Measurements from ENCODE around the gene FSTL5. TPM values are rescaled to one million over a fixed set of nuclear protein-coding genes. Genes with fewer than 3 reads are reported as not detected.

The FSTL5 gene
- total and polyA plus RNA-seq, 9 donors = 1.2 to 12.3 (median 2.8) TPM

DNA sequence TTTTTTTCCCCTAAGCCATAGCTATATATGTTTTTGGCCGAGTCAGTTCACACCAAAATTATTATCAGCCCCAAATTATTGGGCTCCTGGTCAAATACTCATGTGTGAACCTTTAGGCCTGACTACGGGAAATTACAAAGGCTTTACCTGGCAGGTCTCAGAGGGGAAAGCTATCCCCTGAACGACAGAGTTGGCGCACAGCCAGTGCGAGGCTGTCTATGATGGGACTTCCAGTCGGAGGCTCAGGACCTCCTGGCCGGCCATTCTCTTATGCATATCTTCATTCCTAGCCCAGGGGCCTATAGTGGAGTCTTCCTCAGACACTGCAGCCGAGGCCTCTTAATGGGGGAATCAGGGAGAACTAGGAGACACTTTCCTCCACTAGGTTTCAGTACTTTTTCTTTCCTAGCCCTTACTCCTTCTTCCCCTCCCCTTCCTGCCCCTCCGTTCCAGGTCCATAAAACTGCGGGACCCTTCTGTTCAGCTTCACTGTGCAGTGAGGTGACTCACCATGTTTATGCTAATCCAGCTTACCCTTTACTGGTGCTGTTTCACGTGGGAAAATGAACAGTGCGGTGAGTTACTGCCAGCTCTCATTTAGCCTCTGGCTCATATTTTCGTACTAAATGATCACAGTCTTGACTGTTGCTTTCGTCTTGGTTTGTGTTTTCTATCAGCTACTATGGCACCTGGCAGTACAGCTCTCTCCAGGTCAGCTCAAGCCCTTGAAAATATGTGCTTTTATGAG is 533.9 kb downstream of the FSTL5 start:
- DNase-seq = no peak
- WGBS (ENCODE audit: insufficient coverage) = 67% methylated on average over 3 of the region's 14 CpGs
- Histone ChIP-seq H3K36me3 (ENCODE audit: control insufficient read depth, insufficient read depth, low read length) (no peaks in the 10 kb centered on the region), H3K27me3 (ENCODE audit: control insufficient read depth, insufficient read depth, low read length) (no peaks in the 10 kb centered on the region), H3K4me3 (ENCODE audit: low read length) (no peak overlapping the region), H3K27ac (ENCODE audit: low read length) (no peak overlapping the region), H3K4me1 (ENCODE audit: control insufficient read depth, insufficient read depth, low read length) (no peaks in the 10 kb centered on the region), H3K9me3 (replicated peaks; ENCODE audit: control insufficient read depth, low read depth, low read length) (no peaks in the 10 kb centered on the region)

DNA sequence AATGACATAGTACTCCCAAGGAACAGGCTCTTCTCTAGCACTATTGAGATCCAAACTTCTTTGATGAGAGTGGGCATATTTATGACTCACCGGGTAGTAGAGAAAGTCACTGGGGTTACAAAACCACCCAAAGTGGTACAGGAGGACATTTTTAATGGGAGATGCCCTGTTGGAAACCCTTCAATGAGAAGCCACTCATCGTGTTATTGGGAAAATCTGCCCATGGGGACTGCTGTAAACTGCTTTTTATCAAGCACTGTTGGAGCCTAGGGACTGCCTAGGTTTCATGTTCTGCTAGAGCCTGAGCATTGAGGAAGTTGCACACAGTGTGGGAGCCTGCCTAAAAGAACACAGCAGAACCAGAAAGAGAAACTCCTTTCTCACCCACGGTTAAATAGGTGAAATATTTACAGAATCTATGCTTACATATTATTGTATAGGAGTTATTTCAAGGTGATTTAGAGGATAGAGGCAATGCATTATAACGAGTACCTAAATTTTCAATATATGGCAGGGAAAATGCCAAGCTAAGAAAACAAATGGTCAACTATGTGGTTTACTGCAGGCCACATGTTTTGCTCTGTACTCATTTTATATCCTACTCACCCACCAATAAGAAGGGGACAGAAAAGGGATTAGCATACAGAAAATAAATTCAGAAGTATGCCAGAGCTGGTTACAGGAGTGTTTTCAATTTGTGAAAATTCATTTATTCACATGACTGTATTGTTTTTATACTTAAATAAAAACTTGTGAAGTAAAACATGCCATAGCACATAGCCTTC is 559.1 kb downstream of the FSTL5 start:
- Histone ChIP-seq H3K27ac (ENCODE audit: low read length) (no peak overlapping the region), H3K9me3 (replicated peaks; ENCODE audit: control insufficient read depth, low read depth, low read length) (peaks cover 2% of the 10 kb centered on the region), H3K27me3 (ENCODE audit: control insufficient read depth, insufficient read depth, low read length) (no peaks in the 10 kb centered on the region), H3K4me3 (ENCODE audit: low read length) (no peak overlapping the region), H3K4me1 (ENCODE audit: control insufficient read depth, insufficient read depth, low read length) (no peaks in the 10 kb centered on the region), H3K36me3 (ENCODE audit: control insufficient read depth, insufficient read depth, low read length) (no peaks in the 10 kb centered on the region)
- peak; percentile 10 for DNase-seq
- WGBS (ENCODE audit: insufficient coverage) = 50% methylated on average over 1 of the region's 4 CpGs

DNA sequence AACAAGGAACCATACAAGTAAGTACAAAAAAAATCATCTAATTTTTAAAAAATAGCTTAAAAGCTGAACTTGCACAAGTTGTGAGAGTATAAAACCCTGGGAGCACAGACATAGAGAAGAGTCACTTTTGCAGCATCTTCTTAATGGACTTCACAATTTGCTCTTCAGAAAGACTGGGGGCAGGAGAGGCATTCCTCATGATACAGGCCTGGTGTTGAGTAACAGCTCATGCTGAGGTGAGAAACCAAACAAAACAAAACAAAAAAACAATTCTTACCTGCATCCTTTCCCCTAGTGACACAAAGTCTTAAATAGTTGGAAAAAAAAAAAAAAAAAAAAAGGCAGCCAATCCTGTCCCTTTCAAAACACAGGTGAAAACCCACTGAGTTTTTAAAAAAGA is 562.8 kb downstream of the FSTL5 start:
- DNase-seq = no peak
- Histone ChIP-seq H3K27ac (ENCODE audit: low read length) (no peak overlapping the region), H3K9me3 (replicated peaks; ENCODE audit: control insufficient read depth, low read depth, low read length) (no peaks in the 10 kb centered on the region), H3K36me3 (ENCODE audit: control insufficient read depth, insufficient read depth, low read length) (no peaks in the 10 kb centered on the region), H3K4me1 (ENCODE audit: control insufficient read depth, insufficient read depth, low read length) (no peaks in the 10 kb centered on the region), H3K27me3 (ENCODE audit: control insufficient read depth, insufficient read depth, low read length) (no peaks in the 10 kb centered on the region), H3K4me3 (ENCODE audit: low read length) (no peak overlapping the region)

DNA sequence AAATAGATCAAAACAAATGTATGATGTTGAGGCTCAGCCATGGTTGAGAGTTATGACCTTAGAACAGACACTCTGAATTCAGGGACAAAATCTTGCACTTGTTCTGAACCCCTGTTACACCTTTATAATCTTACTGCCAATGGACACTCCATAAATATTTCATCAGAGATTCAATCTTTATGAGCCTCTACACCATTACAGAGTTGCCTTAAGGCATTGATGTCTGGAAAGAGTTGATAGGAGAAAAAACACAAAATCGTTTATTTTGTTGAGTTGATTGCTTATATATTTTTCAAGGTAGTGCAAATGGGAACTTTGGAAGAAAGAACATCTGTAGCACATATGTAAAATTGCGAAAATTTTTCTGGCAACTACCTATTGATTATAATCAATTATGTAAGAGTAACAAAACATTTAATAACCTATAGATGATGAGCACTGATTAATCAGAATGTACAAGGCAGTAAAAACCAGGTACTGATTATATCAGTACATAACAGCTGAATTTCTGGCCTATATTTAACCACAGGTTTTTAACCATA is 568.5 kb downstream of the FSTL5 start:
- H3K27me3 ChIP-seq (ENCODE audit: control insufficient read depth, insufficient read depth, low read length) = no peaks in the 10 kb centered on the region
- no peak overlapping the region for H3K27ac ChIP-seq (ENCODE audit: low read length)

DNA sequence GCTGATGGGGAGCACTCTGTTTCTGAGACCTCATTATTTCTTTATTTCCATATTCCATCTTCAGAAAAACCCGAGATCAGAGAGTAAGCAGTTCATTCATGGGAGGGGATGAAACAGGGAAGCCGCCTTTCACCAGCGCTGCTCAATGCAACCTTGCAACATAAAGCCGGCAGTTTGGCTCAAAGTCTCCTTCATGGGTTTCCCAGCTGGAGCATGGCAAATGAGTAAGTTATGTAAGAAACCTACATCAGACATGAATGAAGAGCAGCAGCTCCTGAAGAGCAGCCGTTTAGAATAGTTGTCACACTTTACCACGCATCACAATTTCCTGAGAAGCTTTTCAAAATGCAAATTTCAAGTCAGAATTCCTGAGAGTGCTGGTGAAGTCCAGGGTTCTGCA is 578.8 kb downstream of the FSTL5 start:
- no peaks in the 10 kb centered on the region for H3K36me3 ChIP-seq (ENCODE audit: control insufficient read depth, insufficient read depth, low read length)

More for the DNA sequence above, 568.5 kb downstream of the FSTL5 start:
- Histone ChIP-seq H3K4me1 (ENCODE audit: control insufficient read depth, insufficient read depth, low read length) (no peaks in the 10 kb centered on the region), H3K9me3 (replicated peaks; ENCODE audit: control insufficient read depth, low read depth, low read length) (no peaks in the 10 kb centered on the region), H3K36me3 (ENCODE audit: control insufficient read depth, insufficient read depth, low read length) (no peaks in the 10 kb centered on the region), H3K4me3 (ENCODE audit: low read length) (no peak overlapping the region)
- DNase-seq = no peak
- WGBS (ENCODE audit: insufficient coverage) = no CpG with 5 or more reads among the region's 2 CpGs

DNA sequence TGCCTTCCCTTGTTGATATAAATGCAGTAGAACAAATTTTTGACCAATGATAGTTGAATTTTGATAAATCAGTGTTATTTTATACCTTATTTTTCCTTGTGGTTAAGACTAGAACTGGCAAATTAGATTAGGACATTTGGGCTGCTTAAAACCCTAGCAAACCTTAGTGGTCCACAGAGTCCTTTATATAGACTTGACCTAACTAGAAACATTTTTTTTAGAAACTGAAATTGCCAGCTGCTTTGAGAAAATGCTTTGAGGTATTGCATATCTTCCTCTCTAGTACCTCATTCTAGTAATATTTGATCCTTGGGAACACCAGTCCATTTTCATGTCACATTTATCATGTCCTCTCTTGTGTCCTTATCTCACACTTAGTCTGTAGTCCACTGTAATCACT is 580.3 kb downstream of the FSTL5 start:
- no peaks in the 10 kb centered on the region for H3K27me3 ChIP-seq (ENCODE audit: control insufficient read depth, insufficient read depth, low read length)
- no peaks in the 10 kb centered on the region for H3K36me3 ChIP-seq (ENCODE audit: control insufficient read depth, insufficient read depth, low read length)
- DNase-seq = no peak
- H3K4me3 ChIP-seq (ENCODE audit: low read length) = no peak overlapping the region
- H3K4me1 ChIP-seq (ENCODE audit: control insufficient read depth, insufficient read depth, low read length) = no peaks in the 10 kb centered on the region
- no peaks in the 10 kb centered on the region for H3K9me3 ChIP-seq (replicated peaks; ENCODE audit: control insufficient read depth, low read depth, low read length)
- H3K27ac ChIP-seq (ENCODE audit: low read length) = no peak overlapping the region

More for the DNA sequence above, 578.8 kb downstream of the FSTL5 start:
- no peak for DNase-seq
- Histone ChIP-seq H3K9me3 (replicated peaks; ENCODE audit: control insufficient read depth, low read depth, low read length) (no peaks in the 10 kb centered on the region), H3K27me3 (ENCODE audit: control insufficient read depth, insufficient read depth, low read length) (no peaks in the 10 kb centered on the region), H3K4me3 (ENCODE audit: low read length) (no peak overlapping the region), H3K27ac (ENCODE audit: low read length) (no peak overlapping the region), H3K4me1 (ENCODE audit: control insufficient read depth, insufficient read depth, low read length) (no peaks in the 10 kb centered on the region)
- 63% methylated on average over 2 of the region's 6 CpGs for WGBS (ENCODE audit: insufficient coverage)

DNA sequence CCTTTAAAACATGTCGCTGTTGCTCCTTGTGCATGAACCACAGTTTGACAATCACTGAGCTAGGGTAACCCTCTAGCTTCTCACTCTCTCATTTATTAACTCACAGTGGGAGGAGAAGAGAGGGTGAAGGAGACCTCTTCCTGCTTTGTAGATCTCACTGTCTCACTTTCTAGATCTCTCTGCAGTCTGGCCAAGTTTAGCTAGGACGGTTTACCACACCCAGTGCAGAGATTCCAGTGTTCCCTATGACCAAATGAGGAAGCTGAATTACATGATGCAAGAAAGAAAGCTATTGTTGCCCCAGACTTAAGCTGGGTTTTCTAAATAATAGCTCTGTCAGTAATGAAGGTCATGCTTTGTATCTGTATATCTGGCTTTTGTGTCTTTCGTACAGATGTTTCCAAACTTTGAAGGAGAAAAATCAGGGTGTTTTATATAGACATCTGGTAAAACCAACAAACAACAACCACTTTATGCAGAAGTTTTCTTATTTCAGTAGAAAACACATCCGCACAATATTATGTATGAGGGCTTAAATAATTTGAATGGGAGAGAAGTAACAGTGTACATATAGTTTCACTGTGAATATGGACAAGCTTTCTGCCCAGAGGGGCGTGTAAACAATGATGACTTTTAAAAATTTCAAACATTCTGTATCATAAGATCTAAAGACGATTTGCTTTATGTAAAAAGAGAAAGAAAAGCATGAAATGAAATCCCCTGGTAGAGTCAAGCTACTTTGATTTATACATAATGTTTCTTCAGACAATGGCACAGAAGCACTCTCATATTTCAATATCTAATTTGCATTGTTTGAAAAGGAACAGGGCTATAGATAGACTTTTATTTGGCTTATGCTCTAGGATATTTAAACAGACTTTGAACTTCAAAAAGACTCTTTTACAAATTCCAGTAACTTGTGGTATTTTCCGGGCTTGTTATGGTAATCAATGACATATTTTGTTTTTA is 582.3 kb downstream of the FSTL5 start:
- no peaks in the 10 kb centered on the region for H3K27me3 ChIP-seq (ENCODE audit: control insufficient read depth, insufficient read depth, low read length)
- no CpG with 5 or more reads among the region's 7 CpGs for WGBS (ENCODE audit: insufficient coverage)
- H3K27ac ChIP-seq (ENCODE audit: low read length) = no peak overlapping the region
- DNase-seq = peak; percentile 51
- H3K4me3 ChIP-seq (ENCODE audit: low read length) = no peak overlapping the region
- no peaks in the 10 kb centered on the region for H3K9me3 ChIP-seq (replicated peaks; ENCODE audit: control insufficient read depth, low read depth, low read length)
- H3K36me3 ChIP-seq (ENCODE audit: control insufficient read depth, insufficient read depth, low read length) = no peaks in the 10 kb centered on the region
- H3K4me1 ChIP-seq (ENCODE audit: control insufficient read depth, insufficient read depth, low read length) = no peaks in the 10 kb centered on the region

DNA sequence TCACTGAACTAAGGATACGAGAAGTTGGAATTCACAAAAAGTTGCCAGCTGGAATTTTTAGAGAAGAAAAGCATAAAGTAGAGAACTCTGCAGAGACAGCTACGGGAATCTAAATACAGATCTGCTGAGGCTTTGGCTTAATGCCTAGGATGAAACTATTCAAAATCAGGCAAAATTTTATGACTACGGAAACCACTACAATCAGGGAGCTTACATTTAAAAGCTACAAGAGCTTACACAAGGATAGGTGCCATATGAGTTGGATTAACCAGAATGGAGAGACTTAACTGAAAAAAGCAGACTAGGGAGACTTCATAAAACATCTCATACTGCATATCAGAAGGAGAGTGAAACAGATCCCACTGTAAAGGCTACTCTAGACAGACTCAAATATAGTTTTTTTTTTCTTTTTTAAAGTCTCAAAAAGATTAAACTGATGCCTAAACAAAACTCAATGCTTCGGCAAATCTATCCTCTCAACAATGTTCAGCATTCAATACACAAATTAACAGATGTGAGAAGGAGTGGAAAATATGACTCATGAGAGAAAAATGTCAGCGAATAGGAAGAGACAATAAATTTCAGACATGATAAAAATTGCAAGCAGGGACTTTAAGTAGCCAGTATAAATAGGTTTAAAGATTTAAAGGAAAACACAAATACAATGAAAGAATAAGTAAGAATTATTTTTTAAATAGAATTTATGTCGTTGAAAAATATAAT is 586.1 kb downstream of the FSTL5 start:
- DNase-seq = peak; percentile 95
- Histone ChIP-seq H3K27me3 (ENCODE audit: control insufficient read depth, insufficient read depth, low read length) (no peaks in the 10 kb centered on the region), H3K4me1 (ENCODE audit: control insufficient read depth, insufficient read depth, low read length) (no peaks in the 10 kb centered on the region), H3K36me3 (ENCODE audit: control insufficient read depth, insufficient read depth, low read length) (no peaks in the 10 kb centered on the region), H3K4me3 (ENCODE audit: low read length) (no peak overlapping the region), H3K9me3 (replicated peaks; ENCODE audit: control insufficient read depth, low read depth, low read length) (no peaks in the 10 kb centered on the region), H3K27ac (ENCODE audit: low read length) (peak overlapping the region; percentile 79)
- WGBS (ENCODE audit: insufficient coverage) = 0% methylated on average over 1 of the region's 6 CpGs

DNA sequence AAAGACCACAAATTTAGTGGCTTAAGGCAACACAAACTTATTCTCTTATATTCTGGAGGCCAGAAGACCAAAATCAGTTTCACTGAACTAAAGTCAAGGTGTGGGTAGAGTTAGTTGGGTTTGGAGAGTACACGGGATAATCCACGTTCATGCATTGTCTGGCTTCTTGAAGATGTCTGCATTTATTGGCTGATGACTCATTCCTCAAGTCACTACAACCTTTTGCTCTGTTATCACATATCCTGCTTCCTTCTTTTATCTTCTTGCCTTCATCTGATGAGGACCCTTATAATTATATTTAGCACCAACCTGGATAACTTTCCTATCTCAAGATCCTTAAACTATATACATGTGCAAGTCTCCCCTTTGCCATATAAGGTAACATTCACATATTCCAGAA is 590.0 kb downstream of the FSTL5 start:
- no peak overlapping the region for H3K4me3 ChIP-seq (ENCODE audit: low read length)
- H3K36me3 ChIP-seq (ENCODE audit: control insufficient read depth, insufficient read depth, low read length) = no peaks in the 10 kb centered on the region
- DNase-seq = no peak
- no peaks in the 10 kb centered on the region for H3K4me1 ChIP-seq (ENCODE audit: control insufficient read depth, insufficient read depth, low read length)
- no peak overlapping the region for H3K27ac ChIP-seq (ENCODE audit: low read length)
- no peaks in the 10 kb centered on the region for H3K27me3 ChIP-seq (ENCODE audit: control insufficient read depth, insufficient read depth, low read length)
- H3K9me3 ChIP-seq (replicated peaks; ENCODE audit: control insufficient read depth, low read depth, low read length) = no peaks in the 10 kb centered on the region
- 93% methylated on average over 2 of the region's 2 CpGs for WGBS (ENCODE audit: insufficient coverage)
